K562 (cell line): ENCODE results near the gene MYH7. TPM values are rescaled to one million over a fixed set of nuclear protein-coding genes. Genes with fewer than 3 reads are reported as not detected.
A peak's percentile ranks its signal among the peaks of the same experiment; 100 is the strongest.

Source experiments
- ATAC-seq: fragments of 200-7000 bp; cut with Tn5 transposase; 3 replicates; pipeline ENCODE4 v1.9.1; 2020; ENCODE audit warnings: moderate library complexity
- BruUV-seq: library from RNA; stranded (reverse); fragments of 400-500 nt; replicated peaks from 2 replicates; lab custom pipeline; 2021; lab: Mats Ljungman, UMichigan
- CTCF ChIA-PET: fragments of 300-600 bp; formaldehyde crosslinking; extraction: SDS; loops from one replicate; lab custom pipeline; 2021; ENCODE audit warnings: low intra/inter-chr PET ratio; lab: Yijun Ruan, JAX
- POLR2A ChIA-PET: fragments of 300-600, 350-650 bp; sonication (Branson Sonifier 250); formaldehyde crosslinking; extraction: SDS; loops from one replicate; lab custom pipeline; 2021; ENCODE audit warnings: antibody characterized with exemption, inconsistent platforms; lab: Yijun Ruan, JAX
- DNase-seq, 4 experiments: peaks; one replicate each; pipeline versions ENCODE4 v3.0.0 to v3.0.0-alpha.2; 2011 to 2018; ENCODE audit warnings: low spot score in 3 of 4, mixed read lengths in 3 of 4; ENCODE audit errors: extremely low read depth in 1 of 4
- FAIRE-seq: peaks from 2 replicates; lab custom pipeline; 2011; peaks lifted over from hg19 to GRCh38; lab: Jason Lieb, UNC
- H2AFZ ChIP-seq: 2 replicates; pipeline ENCODE4 v1.6.0; 2011; ENCODE audit warnings: low read depth, low read length, control low read depth, inconsistent platforms
- H3K27ac ChIP-seq: fragments of 200-600 bp; 3 replicates; pipeline ENCODE4 v1.8.0; 2011; ENCODE audit warnings: low read depth, mild to moderate bottlenecking, control low read depth, inconsistent platforms, low read length, moderate library complexity, mixed read lengths; ENCODE audit errors: extremely low read depth
- H3K27me3 ChIP-seq, 2 experiments: fragments of 300-600 bp in 1 of 2; 2 replicates in 1 of 2; 3 replicates in 1 of 2; pipeline versions ENCODE4 v1.6.0 to v1.8.0; 2011; ENCODE audit warnings: inconsistent platforms in 2 of 2, low read length in 2 of 2, mild to moderate bottlenecking in 1 of 2, mixed read lengths in 1 of 2, moderate library complexity in 1 of 2; ENCODE audit not compliant: control insufficient read depth in 2 of 2, insufficient read depth in 2 of 2
- H3K36me3 ChIP-seq: fragments of 300-600 bp; 3 replicates; pipeline ENCODE4 v1.8.0; 2011; ENCODE audit warnings: mild to moderate bottlenecking, low read length, inconsistent platforms; ENCODE audit not compliant: control insufficient read depth, insufficient read depth
- H3K4me1 ChIP-seq, 2 experiments: fragments of 200-600 bp in 1 of 2; replicated peaks in 1 of 2; 2 replicates in 1 of 2; 3 replicates in 1 of 2; pipeline versions ENCODE4 v1.5.1 to v1.8.0; 2011; ENCODE audit warnings: inconsistent platforms in 2 of 2, low read length in 2 of 2, mild to moderate bottlenecking in 1 of 2, mixed read lengths in 1 of 2, moderate library complexity in 1 of 2; ENCODE audit not compliant: control insufficient read depth in 2 of 2, insufficient read depth in 2 of 2
- H3K4me2 ChIP-seq: 2 replicates; pipeline ENCODE4 v1.6.1; 2011; ENCODE audit warnings: low read length, control low read depth, inconsistent platforms, mixed read lengths; ENCODE audit not compliant: insufficient read depth
- H3K4me3 ChIP-seq: fragments of 200-600 bp; sonication (generic), shearing (Covaris generic); 2 replicates; pipeline ENCODE4 v1.5.1; 2016; ENCODE audit warnings: control low read depth, inconsistent platforms
- H3K79me2 ChIP-seq: fragments of 200-600 bp; 3 replicates; pipeline ENCODE4 v1.8.0; 2011; ENCODE audit warnings: low read length, inconsistent platforms; ENCODE audit not compliant: control insufficient read depth, insufficient read depth
- H3K9ac ChIP-seq, 2 experiments: 2 replicates each; pipeline versions ENCODE4 v1.6.0 to v1.6.1; 2011; ENCODE audit warnings: low read depth in 2 of 2, low read length in 2 of 2, control low read depth in 1 of 2, inconsistent platforms in 1 of 2, mild to moderate bottlenecking in 1 of 2, mixed read lengths in 1 of 2; ENCODE audit not compliant: insufficient read depth in 1 of 2
- H3K9me1 ChIP-seq: one replicate; pipeline ENCODE4 v1.6.0; 2011; ENCODE audit warnings: inconsistent platforms, mild to moderate bottlenecking, low read length, moderate library complexity; ENCODE audit not compliant: control insufficient read depth, insufficient read depth
- H3K9me3 ChIP-seq: replicated peaks from 2 replicates; pipeline ENCODE4 v1.5.1; 2011; ENCODE audit warnings: low read depth, low read length, inconsistent platforms; ENCODE audit not compliant: control insufficient read depth, insufficient read depth
- H4K20me1 ChIP-seq: replicated peaks from 2 replicates; pipeline ENCODE4 v1.6.1; 2011; ENCODE audit warnings: low read length, inconsistent platforms, mixed read lengths; ENCODE audit not compliant: control insufficient read depth, insufficient read depth
- PRDM10 ChIP-seq: fragments of 450-650 bp; IDR thresholded peaks from 2 replicates; pipeline ENCODE4 v1.6.1; 2018; ENCODE audit not compliant: partially characterized antibody
- TFAP4 ChIP-seq: sonication (generic); formaldehyde crosslinking; IDR thresholded peaks from 2 replicates; pipeline ENCODE4 v1.8.0; 2022; ENCODE audit warnings: missing genetic modification reagents, mild to moderate bottlenecking, moderate library complexity, borderline replicate concordance
- TOE1 ChIP-seq, 2 experiments: fragments of 450-650 bp in 1 of 2; sonication (generic) in 1 of 2; formaldehyde crosslinking in 1 of 2; IDR thresholded peaks; 2 replicates each; pipeline versions ENCODE4 v1.7.1 to v1.8.0; 2016 to 2022; ENCODE audit warnings: borderline replicate concordance in 2 of 2, mild to moderate bottlenecking in 2 of 2, antibody characterized with exemption in 1 of 2, inconsistent platforms in 1 of 2, low read depth in 1 of 2, missing genetic modification reagents in 1 of 2, moderate library complexity in 1 of 2
- ZBTB17 ChIP-seq: fragments of 450-650 bp; formaldehyde crosslinking; IDR thresholded peaks from 2 replicates; pipeline ENCODE4 v1.4.0; 2020; ENCODE audit warnings: mild to moderate bottlenecking
- WGBS: fragments of 100-300 bp; shearing (Covaris generic); methylation state at CpG from one replicate; pipeline ENCODE4 v1.1.6; 2016; ENCODE audit warnings: low coverage, mixed read lengths; ENCODE audit not compliant: insufficient coverage; ENCODE audit errors: missing lambda C conversion rate; 5-methylcytosine and 5-hydroxymethylcytosine counted together
- in situ Hi-C: fragments of 300-500 bp; cut with MboI; formaldehyde crosslinking; loops from 4 replicates; pipeline ENCODE4 v1.15.0; 2018; ENCODE audit warnings: inconsistent platforms, mixed read lengths
- intact Hi-C: fragments of 100-400 bp; cut with micrococcal nuclease; formaldehyde crosslinking; loops from 2 replicates; pipeline ENCODE4 v1.14.2; 2022
- polyA plus RNA-seq, 8 experiments: library from polyadenylated mRNA; depleted of rRNA in 4 of 8; stranded (reverse) in 5 of 8; unstranded in 3 of 8; fragments of >200 nt; fragmentation: Nextera tagmentation in 2 of 8; fragmentation: Illumina TruSeq in 1 of 8; extraction: Ambion mirVana in 2 of 8; extraction: Trizol in 1 of 8; gene quantifications; 2 replicates each; pipeline versions ENCODE4 v1.2.1 to v1.2.3, GENCODE V29; 2011 to 2014; ENCODE audit warnings: inconsistent platforms in 1 of 8, missing spikeins in 1 of 8
- total RNA-seq, 7 experiments: library from RNA; depleted of rRNA in 6 of 7; stranded (reverse); fragments of >200 nt in 6 of 7; fragmentation: Illumina TruSeq in 2 of 7; extraction: Trizol in 2 of 7; gene quantifications; 2 replicates each; pipeline versions ENCODE4 v1.2.1 to v1.2.3, GENCODE V29; 2011 to 2021; ENCODE audit warnings: low replicate concordance in 1 of 7

MYH7 gene
- total and polyA plus RNA-seq, 9 of the 15 experiments (the other 6 are each of a cell fraction or from before 2014, with no cell fraction given), result not detected

- no peak for TF ChIP-seq ZBTB17 (CRISPR knock-in tag)
Measured at GRCh38 chr14:23404331-23404900, 31.0 kb downstream of the MYH7 start (continued).

- CTCF ChIA-PET, result no interaction called here
- FAIRE-seq (no peak), DNase-seq (peak in 1 of 4 experiments; percentile 17), ATAC-seq (no peak)
- H3K36me3 ChIP-seq, result no peaks in the 10 kb centered on the region
- no peaks in the 10 kb centered on the region for H3K79me2 ChIP-seq
- no peaks in the 10 kb centered on the region for H3K9me1 ChIP-seq
- WGBS, result 0% methylated on average over 3 of the region's 4 CpGs
- no peak overlapping the region for H3K4me3 ChIP-seq
- POLR2A ChIA-PET, result no interaction called here
- peaks cover 14 to 68% of the 10 kb centered on the region in 2 experiments; a peak in 4 of 5 replicates for H3K27me3 ChIP-seq
- H3K9me3 ChIP-seq, result no peaks in the 10 kb centered on the region
- intact Hi-C loops, result no loop called here
- H3K9ac ChIP-seq, result no peak overlapping the region
- BruUV-seq, result no TSS peak
- peaks cover 0 to 6% of the 10 kb centered on the region in 2 experiments; a peak in 2 of 5 replicates for H3K4me1 ChIP-seq
- no peaks in the 10 kb centered on the region for H4K20me1 ChIP-seq
- no peak overlapping the region for H2AFZ ChIP-seq
- peak; percentile 68 for TF ChIP-seq PRDM10
- no peak for TF ChIP-seq TFAP4 (CRISPR knock-in tag)
- no peak for TF ChIP-seq TOE1 (IDR thresholded peaks at IDR 0.05; ENCODE audit: borderline replicate concordance)
- no peak for TF ChIP-seq TOE1 (CRISPR knock-in tag; IDR thresholded peaks at IDR 0.05; ENCODE audit: borderline replicate concordance, low read depth)
- no peak overlapping the region for H3K27ac ChIP-seq
- no peak overlapping the region for H3K4me2 ChIP-seq
- in situ Hi-C loops, result no loop called here
Measured at GRCh38 chr14:23403908-23404307, 31.6 kb downstream of the MYH7 start.
